Ishikawa (cell line): ENCODE measurements around the gene ATAD3B.

Experiments
- CEBPB ChIP-seq: IDR thresholded peaks from 2 replicates; pipeline ENCODE4 v1.6.1; 2012
- CREB1 ChIP-seq: IDR thresholded peaks from 2 replicates; pipeline ENCODE4 v1.6.1; 2012; ENCODE audit warnings: low read depth
- EGR1 ChIP-seq: IDR thresholded peaks from 2 replicates; pipeline ENCODE4 v1.6.1; 2012
- YY1 ChIP-seq: IDR thresholded peaks from 2 replicates; pipeline ENCODE4 v1.6.1; 2012; ENCODE audit warnings: low read depth

- TF ChIP-seq CEBPB, result no peak
- no peak for TF ChIP-seq YY1
- no peak for TF ChIP-seq EGR1
- TF ChIP-seq CREB1, result no peak
Measured at GRCh38 chr1:1427106-1427819, 44.3 kb upstream of the ATAD3B start.
